ENCODE measurements around the gene FCHO2.
"Not testable (repeated sequence)": the region's sequence is repeated elsewhere in the genome, so short reads cannot be mapped to it uniquely, and the experiment has no call there.

FCHO2 gene

GRCh38 chr5:72956324-72957140, 691 bp downstream of the FCHO2 start:
- peak; percentile 63 to 75 (median 67) for DNase-seq

- DNase-seq = no peak
Measured at GRCh38 chr5:72957337-72957736, 1.5 kb downstream of the FCHO2 start.

GRCh38 chr5:72959257-72959656, 3.4 kb downstream of the FCHO2 start:
- no peak for DNase-seq

GRCh38 chr5:72974481-72974880, 18.6 kb downstream of the FCHO2 start:
- not testable (repeated sequence) for DNase-seq

GRCh38 chr5:72976810-72977209, 21.0 kb downstream of the FCHO2 start:
- not testable (repeated sequence) for DNase-seq

GRCh38 chr5:72985719-72986118, 29.9 kb downstream of the FCHO2 start:
- DNase-seq = no peak

GRCh38 chr5:72988769-72989168, 32.9 kb downstream of the FCHO2 start:
- peak; percentile 22 to 53 (median 30) for DNase-seq

GRCh38 chr5:72991394-72991793, 35.6 kb downstream of the FCHO2 start:
- DNase-seq = no peak

GRCh38 chr5:72994578-72994977, 38.7 kb downstream of the FCHO2 start:
- no peak for DNase-seq

GRCh38 chr5:72996632-72997031, 40.8 kb downstream of the FCHO2 start:
- no peak for DNase-seq

GRCh38 chr5:72999916-73000315, 44.1 kb downstream of the FCHO2 start:
- no peak for DNase-seq

- no peak for DNase-seq
Measured at GRCh38 chr5:73005886-73006285, 50.0 kb downstream of the FCHO2 start.

GRCh38 chr5:73007051-73007450, 51.2 kb downstream of the FCHO2 start:
- DNase-seq = no peak

- peak in 1 of 3 donors; percentile 28 for DNase-seq
Measured at GRCh38 chr5:73008831-73009230, 53.0 kb downstream of the FCHO2 start.

- not testable (repeated sequence) for DNase-seq
Measured at GRCh38 chr5:73011612-73012011, 55.8 kb downstream of the FCHO2 start.

- no peak for DNase-seq
Measured at GRCh38 chr5:73018892-73019291, 63.1 kb downstream of the FCHO2 start.

GRCh38 chr5:73019766-73020165, 63.9 kb downstream of the FCHO2 start:
- no peak for DNase-seq

GRCh38 chr5:73022471-73023169, 66.8 kb downstream of the FCHO2 start:
- DNase-seq = no peak

GRCh38 chr5:73024946-73025544, 69.2 kb downstream of the FCHO2 start:
- DNase-seq = not testable (repeated sequence)

- DNase-seq = no peak
Measured at GRCh38 chr5:73027361-73027760, 71.5 kb downstream of the FCHO2 start.

GRCh38 chr5:73027816-73028215, 72.0 kb downstream of the FCHO2 start:
- DNase-seq = no peak

- no peak for DNase-seq
Measured at GRCh38 chr5:73028991-73029595, 73.3 kb downstream of the FCHO2 start.

GRCh38 chr5:73030531-73030930, 74.7 kb downstream of the FCHO2 start:
- DNase-seq = no peak
